Measurements from ENCODE around the gene TMEM238L. TPM values are rescaled to one million over a fixed set of nuclear protein-coding genes. Genes with fewer than 3 reads are reported as not detected.

Gene TMEM238L
- total and polyA plus RNA-seq, 2 experiments from 2014 or later = not detected

DNA sequence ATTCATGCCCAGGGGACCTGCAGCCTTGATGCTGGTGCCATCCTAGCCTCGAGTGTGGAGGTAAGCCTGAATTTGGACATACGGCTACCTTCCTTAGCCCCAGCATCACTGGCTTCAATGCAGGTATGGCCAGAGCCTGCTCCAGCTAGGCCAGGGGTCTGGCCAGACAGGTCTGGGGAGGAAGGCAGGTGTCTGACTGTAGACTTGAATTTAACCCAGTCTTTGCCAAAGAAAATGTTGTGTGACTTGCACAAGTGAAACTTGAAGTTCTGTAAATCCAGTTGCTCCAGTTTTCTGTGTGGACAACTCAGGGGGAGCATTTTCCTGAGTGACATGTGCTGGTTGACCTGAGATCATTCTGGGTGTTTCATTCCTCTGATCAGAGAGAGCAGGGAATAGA lies 32.8 kb downstream of the TMEM238L start (continued):
- TF ChIP-seq, protein P1, sequence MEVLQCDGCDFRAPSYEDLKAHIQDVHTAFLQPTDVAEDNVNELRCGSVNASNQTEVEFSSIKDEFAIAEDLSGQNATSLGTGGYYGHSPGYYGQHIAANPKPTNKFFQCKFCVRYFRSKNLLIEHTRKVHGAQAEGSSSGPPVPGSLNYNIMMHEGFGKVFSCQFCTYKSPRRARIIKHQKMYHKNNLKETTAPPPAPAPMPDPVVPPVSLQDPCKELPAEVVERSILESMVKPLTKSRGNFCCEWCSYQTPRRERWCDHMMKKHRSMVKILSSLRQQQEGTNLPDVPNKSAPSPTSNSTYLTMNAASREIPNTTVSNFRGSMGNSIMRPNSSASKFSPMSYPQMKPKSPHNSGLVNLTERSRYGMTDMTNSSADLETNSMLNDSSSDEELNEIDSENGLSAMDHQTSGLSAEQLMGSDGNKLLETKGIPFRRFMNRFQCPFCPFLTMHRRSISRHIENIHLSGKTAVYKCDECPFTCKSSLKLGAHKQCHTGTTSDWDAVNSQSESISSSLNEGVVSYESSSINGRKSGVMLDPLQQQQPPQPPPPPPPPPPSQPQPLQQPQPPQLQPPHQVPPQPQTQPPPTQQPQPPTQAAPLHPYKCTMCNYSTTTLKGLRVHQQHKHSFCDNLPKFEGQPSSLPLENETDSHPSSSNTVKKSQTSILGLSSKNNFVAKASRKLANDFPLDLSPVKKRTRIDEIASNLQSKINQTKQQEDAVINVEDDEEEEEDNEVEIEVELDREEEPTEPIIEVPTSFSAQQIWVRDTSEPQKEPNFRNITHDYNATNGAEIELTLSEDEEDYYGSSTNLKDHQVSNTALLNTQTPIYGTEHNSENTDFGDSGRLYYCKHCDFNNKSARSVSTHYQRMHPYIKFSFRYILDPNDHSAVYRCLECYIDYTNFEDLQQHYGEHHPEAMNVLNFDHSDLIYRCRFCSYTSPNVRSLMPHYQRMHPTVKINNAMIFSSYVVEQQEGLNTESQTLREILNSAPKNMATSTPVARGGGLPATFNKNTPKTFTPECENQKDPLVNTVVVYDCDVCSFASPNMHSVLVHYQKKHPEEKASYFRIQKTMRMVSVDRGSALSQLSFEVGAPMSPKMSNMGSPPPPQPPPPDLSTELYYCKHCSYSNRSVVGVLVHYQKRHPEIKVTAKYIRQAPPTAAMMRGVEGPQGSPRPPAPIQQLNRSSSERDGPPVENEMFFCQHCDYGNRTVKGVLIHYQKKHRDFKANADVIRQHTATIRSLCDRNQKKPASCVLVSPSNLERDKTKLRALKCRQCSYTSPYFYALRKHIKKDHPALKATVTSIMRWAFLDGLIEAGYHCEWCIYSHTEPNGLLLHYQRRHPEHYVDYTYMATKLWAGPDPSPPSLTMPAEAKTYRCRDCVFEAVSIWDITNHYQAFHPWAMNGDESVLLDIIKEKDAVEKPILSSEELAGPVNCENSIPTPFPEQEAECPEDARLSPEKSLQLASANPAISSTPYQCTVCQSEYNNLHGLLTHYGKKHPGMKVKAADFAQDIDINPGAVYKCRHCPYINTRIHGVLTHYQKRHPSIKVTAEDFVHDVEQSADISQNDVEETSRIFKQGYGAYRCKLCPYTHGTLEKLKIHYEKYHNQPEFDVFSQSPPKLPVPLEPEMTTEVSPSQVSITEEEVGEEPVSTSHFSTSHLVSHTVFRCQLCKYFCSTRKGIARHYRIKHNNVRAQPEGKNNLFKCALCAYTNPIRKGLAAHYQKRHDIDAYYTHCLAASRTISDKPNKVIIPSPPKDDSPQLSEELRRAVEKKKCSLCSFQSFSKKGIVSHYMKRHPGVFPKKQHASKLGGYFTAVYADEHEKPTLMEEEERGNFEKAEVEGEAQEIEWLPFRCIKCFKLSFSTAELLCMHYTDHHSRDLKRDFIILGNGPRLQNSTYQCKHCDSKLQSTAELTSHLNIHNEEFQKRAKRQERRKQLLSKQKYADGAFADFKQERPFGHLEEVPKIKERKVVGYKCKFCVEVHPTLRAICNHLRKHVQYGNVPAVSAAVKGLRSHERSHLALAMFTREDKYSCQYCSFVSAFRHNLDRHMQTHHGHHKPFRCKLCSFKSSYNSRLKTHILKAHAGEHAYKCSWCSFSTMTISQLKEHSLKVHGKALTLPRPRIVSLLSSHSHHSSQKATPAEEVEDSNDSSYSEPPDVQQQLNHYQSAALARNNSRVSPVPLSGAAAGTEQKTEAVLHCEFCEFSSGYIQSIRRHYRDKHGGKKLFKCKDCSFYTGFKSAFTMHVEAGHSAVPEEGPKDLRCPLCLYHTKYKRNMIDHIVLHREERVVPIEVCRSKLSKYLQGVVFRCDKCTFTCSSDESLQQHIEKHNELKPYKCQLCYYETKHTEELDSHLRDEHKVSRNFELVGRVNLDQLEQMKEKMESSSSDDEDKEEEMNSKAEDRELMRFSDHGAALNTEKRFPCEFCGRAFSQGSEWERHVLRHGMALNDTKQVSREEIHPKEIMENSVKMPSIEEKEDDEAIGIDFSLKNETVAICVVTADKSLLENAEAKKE (CRISPR knock-in tag; IDR thresholded peaks at IDR 0.05) = no peak

GRCh38 chr17:10769840-10770239 lies 34.1 kb downstream of the TMEM238L start:
- Histone ChIP-seq H2AFZ (no peak overlapping the region), H3K9me2 (ENCODE audit: insufficient read depth) (no peaks in the 10 kb centered on the region), H3K36me3 (ENCODE audit: insufficient read depth) (no peaks in the 10 kb centered on the region), H3K4me2 (no peak overlapping the region), H3K79me2 (replicated peaks; ENCODE audit: insufficient read depth) (no peaks in the 10 kb centered on the region), H3K27me3 (ENCODE audit: insufficient read depth) (no peaks in the 10 kb centered on the region), H3K4me3 (no peak overlapping the region), H3K4me1 (ENCODE audit: insufficient read depth) (no peaks in the 10 kb centered on the region), H4K20me1 (replicated peaks; ENCODE audit: insufficient read depth) (no peaks in the 10 kb centered on the region), H3F3A (replicated peaks; ENCODE audit: low read depth) (no peaks in the 10 kb centered on the region), H3K27ac (ENCODE audit: low read depth) (no peak overlapping the region)
- peaks cover 4% of the 10 kb centered on the region for H3K27me3 Mint-ChIP-seq (ENCODE audit: insufficient read depth, low read depth, poor library complexity)
- ATAC-seq (no peak), DNase-seq (ENCODE audit: low spot score) (no peak)
- H3K4me3 Mint-ChIP-seq = no peak overlapping the region
- TF ChIP-seq EZH2 (IDR thresholded peaks at IDR 0.05; ENCODE audit: low read depth, unreplicated experiment) = no peak
- no peak for TF ChIP-seq ZNF331 (CRISPR knock-in tag; IDR thresholded peaks at IDR 0.05; ENCODE audit: low read depth)
- no peak for TF ChIP-seq STAT1 (IDR thresholded peaks at IDR 0.05; ENCODE audit: unreplicated experiment)
- no peak for TF ChIP-seq JUNB (IDR thresholded peaks at IDR 0.05; ENCODE audit: unreplicated experiment)
- TF ChIP-seq POLR2AphosphoS5 (IDR thresholded peaks at IDR 0.05; ENCODE audit: low read depth) = no peak
- no peak overlapping the region for H3K27ac Mint-ChIP-seq
- H3K4me1 Mint-ChIP-seq = peaks cover 4% of the 10 kb centered on the region
- peaks cover 2% of the 10 kb centered on the region; the same call in 2 of the 3 replicates for H3K36me3 Mint-ChIP-seq (ENCODE audit: low read depth)
- peaks cover 5% of the 10 kb centered on the region; the same call in 2 of the 3 replicates for H3K9me3 Mint-ChIP-seq

All from GM23338 (cell line).